Keratinocyte (primary cell): ENCODE data around the gene ACKR3. TPM values are rescaled to one million over a fixed set of nuclear protein-coding genes. Genes with fewer than 3 reads are reported as not detected.

ENCODE experiments used
- DNase-seq: peaks from one replicate; pipeline ENCODE4 v3.0.0-alpha.2; 2011; ENCODE audit warnings: low read depth, missing footprints, low spot score
- FAIRE-seq: peaks from 2 replicates; lab custom pipeline; 2011; peaks lifted over from hg19 to GRCh38; lab: Jason Lieb, UNC
- H2AFZ ChIP-seq: 2 replicates; pipeline ENCODE4 v1.6.0; 2012; ENCODE audit warnings: low read length, control low read depth, inconsistent platforms; ENCODE audit not compliant: control insufficient read depth
- H3K27ac ChIP-seq: 2 replicates; pipeline ENCODE4 v1.5.1; 2011; ENCODE audit warnings: low read length; ENCODE audit not compliant: control insufficient read depth, insufficient read depth
- H3K27me3 ChIP-seq: 3 replicates; pipeline ENCODE4 v1.6.0; 2011; ENCODE audit warnings: low read length; ENCODE audit not compliant: control insufficient read depth, insufficient read depth; ENCODE audit errors: extremely low read depth
- H3K36me3 ChIP-seq, 2 experiments: 2 replicates in 1 of 2; 3 replicates in 1 of 2; pipeline ENCODE4 v1.5.1; 2011; ENCODE audit warnings: low read length in 2 of 2, mild to moderate bottlenecking in 1 of 2; ENCODE audit not compliant: control insufficient read depth in 2 of 2, insufficient read depth in 2 of 2; ENCODE audit errors: extremely low read depth in 1 of 2
- H3K4me1 ChIP-seq: 3 replicates; pipeline ENCODE4 v1.5.1; 2011; ENCODE audit warnings: low read length; ENCODE audit not compliant: control insufficient read depth, insufficient read depth; ENCODE audit errors: extremely low read depth
- H3K4me2 ChIP-seq: 3 replicates; pipeline ENCODE4 v1.6.0; 2011; ENCODE audit warnings: low read depth, low read length; ENCODE audit not compliant: control insufficient read depth, insufficient read depth; ENCODE audit errors: extremely low read depth
- H3K4me3 ChIP-seq, 3 experiments: fragments of 200-600 bp in 1 of 3; sonication (generic) in 1 of 3; 2 replicates in 2 of 3; 3 replicates in 1 of 3; pipeline ENCODE4 v1.5.1; 2011 to 2016; ENCODE audit warnings: low read length in 3 of 3, mild to moderate bottlenecking in 3 of 3, control low read depth in 2 of 3, inconsistent platforms in 1 of 3, low read depth in 1 of 3, mixed read lengths in 1 of 3, mixed run types in 1 of 3, moderate library complexity in 1 of 3; ENCODE audit not compliant: control insufficient read depth in 2 of 3, insufficient read depth in 2 of 3; ENCODE audit errors: extremely low read depth in 1 of 3
- H3K79me2 ChIP-seq: 2 replicates; pipeline ENCODE4 v1.6.0; 2012; ENCODE audit warnings: low read length; ENCODE audit not compliant: control insufficient read depth, insufficient read depth
- H3K9ac ChIP-seq: 3 replicates; pipeline ENCODE4 v1.6.0; 2011; ENCODE audit warnings: low read length; ENCODE audit not compliant: control insufficient read depth, insufficient read depth; ENCODE audit errors: extremely low read depth
- H3K9me1 ChIP-seq: 3 replicates; pipeline ENCODE4 v1.6.0; 2011; ENCODE audit warnings: low read length; ENCODE audit not compliant: control insufficient read depth, insufficient read depth; ENCODE audit errors: extremely low read depth
- H3K9me3 ChIP-seq: 2 replicates; pipeline ENCODE4 v1.5.1; 2012; ENCODE audit warnings: low read depth, low read length; ENCODE audit not compliant: control insufficient read depth
- H4K20me1 ChIP-seq: 3 replicates; pipeline ENCODE4 v1.6.0; 2011; ENCODE audit warnings: low read length; ENCODE audit not compliant: control insufficient read depth, insufficient read depth; ENCODE audit errors: extremely low read depth
- EZH2 ChIP-seq: IDR thresholded peaks from one replicate; pipeline ENCODE4 v1.6.1; 2012; ENCODE audit warnings: inconsistent platforms, mild to moderate bottlenecking, low read length, moderate library complexity
- dilution Hi-C: fragments of 300-500 bp; cut with MboI; formaldehyde crosslinking; loops from one replicate; pipeline ENCODE4 v1.7.0; 2020; ENCODE audit warnings: low sequenced_read_pairs; ENCODE audit not compliant: extremely low pct_ligation_motif_present
- polyA plus RNA-seq, 5 experiments: library from polyadenylated mRNA; depleted of rRNA in 3 of 5; stranded (reverse) in 3 of 5; stranded (forward) in 1 of 5; unstranded in 1 of 5; fragments of >200 nt; gene quantifications; 1 replicate in 1 of 5; 2 replicates in 3 of 5; 3 replicates in 1 of 5; pipeline versions ENCODE4 v1.2.1 to v1.2.3, GENCODE V29; 2011 to 2012; ENCODE audit warnings: missing spikeins in 2 of 5, low read depth in 1 of 5, low replicate concordance in 1 of 5
- TF ChIP-seq, protein P1 (sequence below), 3 experiments: IDR thresholded peaks in 1 of 3; conservative IDR thresholded peaks in 1 of 3; optimal IDR thresholded peaks in 1 of 3; 2 replicates in 2 of 3; 3 replicates in 1 of 3; pipeline versions ENCODE3 to v1.5.1; 2011; ENCODE audit warnings: low read length in 3 of 3, mild to moderate bottlenecking in 3 of 3, moderate library complexity in 2 of 3, control low read depth in 1 of 3, inconsistent platforms in 1 of 3; ENCODE audit not compliant: insufficient read depth in 2 of 3; ENCODE audit errors: extremely low read depth in 1 of 3

Gene ACKR3
- polyA plus RNA-seq, 1 donor (not counting 4 experiments of a cell fraction or from before 2014, with no cell fraction given), result 29.4 TPM

DNA sequence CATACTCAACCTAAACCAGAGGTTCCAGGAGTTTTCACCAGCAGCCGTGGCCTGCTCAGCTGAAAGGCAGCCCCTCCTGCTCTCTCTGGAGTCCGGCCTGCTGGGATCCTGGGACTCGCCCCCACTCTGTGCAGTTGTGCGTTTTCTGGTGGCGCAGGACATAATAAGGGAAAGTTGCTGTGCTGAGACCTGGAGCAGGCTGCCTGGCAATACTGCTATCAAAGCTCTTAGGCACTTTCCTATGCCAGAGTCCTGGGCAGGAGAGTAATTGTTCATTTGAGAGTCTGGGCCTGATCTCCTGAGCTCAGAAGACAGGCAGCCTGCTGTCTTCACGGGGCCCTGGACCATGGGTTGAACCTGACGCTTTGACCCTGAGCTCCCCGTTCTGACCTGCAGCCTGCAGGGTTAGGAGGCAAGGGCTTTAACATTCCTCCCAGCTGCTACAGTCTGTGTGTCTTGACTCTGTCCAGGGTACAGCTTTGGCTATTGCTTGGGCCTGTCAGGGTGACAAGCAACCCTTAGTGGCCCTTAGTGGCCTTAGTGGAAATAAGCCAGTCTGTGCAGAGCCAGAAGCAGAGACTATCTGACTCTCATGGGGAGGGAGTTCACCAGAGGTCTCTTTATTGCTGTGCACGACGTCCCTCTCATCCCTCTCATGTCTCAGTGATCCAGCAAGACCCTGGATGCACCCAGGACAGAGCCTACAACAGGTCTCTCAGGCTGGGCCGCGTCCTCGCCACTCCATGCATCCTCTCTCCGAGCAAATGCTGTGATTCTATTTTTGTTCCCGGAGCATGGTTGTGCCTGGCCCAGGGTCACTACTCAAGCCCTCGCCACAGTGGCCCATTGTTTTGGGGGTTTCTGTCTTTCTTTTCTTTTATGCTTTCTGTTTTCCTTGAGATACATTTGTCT lies 60.6 kb downstream of the ACKR3 start:
- no peak overlapping the region for H3K4me3 ChIP-seq
- no peak for DNase-seq
- H3K9ac ChIP-seq, result no peak overlapping the region
- H3K27me3 ChIP-seq, result peaks cover 12% of the 10 kb centered on the region
- H3K9me3 ChIP-seq, result no peaks in the 10 kb centered on the region
- TF ChIP-seq EZH2, result no peak
- TF ChIP-seq, protein P1, sequence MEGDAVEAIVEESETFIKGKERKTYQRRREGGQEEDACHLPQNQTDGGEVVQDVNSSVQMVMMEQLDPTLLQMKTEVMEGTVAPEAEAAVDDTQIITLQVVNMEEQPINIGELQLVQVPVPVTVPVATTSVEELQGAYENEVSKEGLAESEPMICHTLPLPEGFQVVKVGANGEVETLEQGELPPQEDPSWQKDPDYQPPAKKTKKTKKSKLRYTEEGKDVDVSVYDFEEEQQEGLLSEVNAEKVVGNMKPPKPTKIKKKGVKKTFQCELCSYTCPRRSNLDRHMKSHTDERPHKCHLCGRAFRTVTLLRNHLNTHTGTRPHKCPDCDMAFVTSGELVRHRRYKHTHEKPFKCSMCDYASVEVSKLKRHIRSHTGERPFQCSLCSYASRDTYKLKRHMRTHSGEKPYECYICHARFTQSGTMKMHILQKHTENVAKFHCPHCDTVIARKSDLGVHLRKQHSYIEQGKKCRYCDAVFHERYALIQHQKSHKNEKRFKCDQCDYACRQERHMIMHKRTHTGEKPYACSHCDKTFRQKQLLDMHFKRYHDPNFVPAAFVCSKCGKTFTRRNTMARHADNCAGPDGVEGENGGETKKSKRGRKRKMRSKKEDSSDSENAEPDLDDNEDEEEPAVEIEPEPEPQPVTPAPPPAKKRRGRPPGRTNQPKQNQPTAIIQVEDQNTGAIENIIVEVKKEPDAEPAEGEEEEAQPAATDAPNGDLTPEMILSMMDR (optimal IDR thresholded peaks at IDR 0.05 in 1 of 3, IDR thresholded peaks at IDR 0.05 in 1 of 3, conservative IDR thresholded peaks at IDR 0.05 in 1 of 3; ENCODE audit: extremely low read depth in 1 of 3, insufficient read depth in 2 of 3, low read length in 3 of 3), result no peak
- no peaks in the 10 kb centered on the region for H3K4me1 ChIP-seq
- no peaks in the 10 kb centered on the region for H4K20me1 ChIP-seq
- H2AFZ ChIP-seq, result no peak overlapping the region
- H3K79me2 ChIP-seq, result no peaks in the 10 kb centered on the region
- H3K9me1 ChIP-seq, result no peaks in the 10 kb centered on the region
- no peak overlapping the region for H3K27ac ChIP-seq
- dilution Hi-C loops, result no loop called here
- no peaks in the 10 kb centered on the region for H3K36me3 ChIP-seq
- no peak overlapping the region for H3K4me2 ChIP-seq
- no peak for FAIRE-seq

DNA sequence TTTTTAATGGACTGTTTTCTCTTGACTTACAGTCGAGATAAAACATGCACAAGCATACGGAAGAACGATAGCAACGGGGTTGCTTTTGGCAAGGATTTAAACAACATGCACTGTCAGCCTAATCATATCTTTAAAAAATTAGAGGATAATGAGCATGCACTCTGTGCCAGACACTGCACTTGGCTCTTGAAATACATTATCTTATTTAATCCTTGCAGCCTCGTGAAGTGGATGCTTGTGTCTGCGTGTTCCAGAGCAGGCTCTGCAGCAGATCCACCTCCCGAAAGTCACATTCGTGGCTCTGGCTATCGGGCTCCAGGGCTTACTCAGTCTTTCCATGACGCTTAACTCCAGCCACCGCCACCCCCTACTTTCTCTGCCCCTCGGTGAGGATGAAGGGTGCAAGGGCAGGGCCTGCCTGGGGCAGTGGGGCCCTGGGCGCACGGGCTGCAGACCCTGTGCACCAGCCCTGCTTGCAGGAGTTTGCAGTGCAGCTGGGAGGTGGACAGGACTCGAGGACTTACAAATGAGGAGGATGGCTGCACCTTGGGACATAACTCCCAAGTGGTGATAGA lies 61.7 kb downstream of the ACKR3 start:
- no peak overlapping the region for H3K4me2 ChIP-seq
- DNase-seq, result no peak
- no peak overlapping the region for H3K4me3 ChIP-seq

More for the DNA sequence above, 61.7 kb downstream of the ACKR3 start:
- H3K36me3 ChIP-seq, result no peaks in the 10 kb centered on the region
- no peak for FAIRE-seq
- H2AFZ ChIP-seq, result no peak overlapping the region
- no peaks in the 10 kb centered on the region for H3K4me1 ChIP-seq
- H3K9me1 ChIP-seq, result no peaks in the 10 kb centered on the region
- H3K9me3 ChIP-seq, result no peaks in the 10 kb centered on the region
- H4K20me1 ChIP-seq, result no peaks in the 10 kb centered on the region
- no peak overlapping the region for H3K9ac ChIP-seq
- dilution Hi-C loops, result no loop called here
- no peak overlapping the region for H3K27ac ChIP-seq
- no peaks in the 10 kb centered on the region for H3K79me2 ChIP-seq
- H3K27me3 ChIP-seq, result peaks cover 12% of the 10 kb centered on the region
- peak; percentile 31 for TF ChIP-seq EZH2
- TF ChIP-seq, protein P1 (optimal IDR thresholded peaks at IDR 0.05 in 1 of 3, IDR thresholded peaks at IDR 0.05 in 1 of 3, conservative IDR thresholded peaks at IDR 0.05 in 1 of 3; ENCODE audit: extremely low read depth in 1 of 3, insufficient read depth in 2 of 3, low read length in 3 of 3), result no peak
